Large intestine (tissue), 3 donors: ENCODE data around the gene FANCI. TPM values are rescaled to one million over a fixed set of nuclear protein-coding genes. Genes with fewer than 3 reads are reported as not detected.

Source experiments
- DNase-seq, 2 donors: peaks; one replicate each; pipeline versions ENCODE4 v3.0.0 to v3.0.0-alpha.2; 2013
- H3K27ac ChIP-seq: one replicate; pipeline ENCODE4 v1.5.1; 2013; ENCODE audit warnings: low read length
- H3K27me3 ChIP-seq: 2 replicates; pipeline ENCODE4 v1.6.1; 2013; ENCODE audit warnings: low read length; ENCODE audit not compliant: control insufficient read depth, insufficient read depth
- H3K36me3 ChIP-seq: 2 replicates; pipeline ENCODE4 v1.6.1; 2013; ENCODE audit warnings: low read length; ENCODE audit not compliant: control insufficient read depth, insufficient read depth
- H3K4me1 ChIP-seq: one replicate; pipeline ENCODE4 v1.6.1; 2013; ENCODE audit warnings: low read length; ENCODE audit not compliant: control insufficient read depth, insufficient read depth
- H3K4me3 ChIP-seq: one replicate; pipeline ENCODE4 v1.5.1; 2013; ENCODE audit warnings: low read length
- H3K9me3 ChIP-seq: one replicate; pipeline ENCODE4 v1.6.1; 2013; ENCODE audit warnings: mild to moderate bottlenecking, low read depth, low read length, moderate library complexity; ENCODE audit not compliant: control insufficient read depth
- WGBS: methylation state at CpG from one replicate; pipeline ENCODE4 v1.1.5; 2013; ENCODE audit warnings: low lambda C conversion rate; ENCODE audit not compliant: insufficient coverage; 5-methylcytosine and 5-hydroxymethylcytosine counted together
- polyA plus RNA-seq: library from polyadenylated mRNA; unstranded; fragments of 120-200 nt; gene quantifications from one replicate; pipeline ENCODE4 v1.2.1, GENCODE V29; 2013

FANCI gene
- polyA plus RNA-seq, 1 donor, result 20.3 TPM

- WGBS, result 0% methylated on average over 3 of the region's 31 CpGs
- peaks cover 3% of the 10 kb centered on the region for H3K4me1 ChIP-seq
- no peak overlapping the region for H3K27ac ChIP-seq
- peaks cover 93% of the 10 kb centered on the region for H3K27me3 ChIP-seq
- H3K4me3 ChIP-seq, result no peak overlapping the region
- DNase-seq, result no peak
- peaks cover 3% of the 10 kb centered on the region for H3K9me3 ChIP-seq
- no peaks in the 10 kb centered on the region for H3K36me3 ChIP-seq
Observed at GRCh38 chr15:89360294-89360971, 116.7 kb downstream of the FANCI start.

- Histone ChIP-seq H3K27ac (no peak overlapping the region), H3K4me1 (peaks cover 3% of the 10 kb centered on the region), H3K9me3 (peaks cover 3% of the 10 kb centered on the region), H3K27me3 (peaks cover 95% of the 10 kb centered on the region), H3K36me3 (no peaks in the 10 kb centered on the region), H3K4me3 (no peak overlapping the region)
- no CpG with 5 or more reads among the region's 41 CpGs for WGBS
- peak; percentile 43 to 62 for DNase-seq
Observed at GRCh38 chr15:89361451-89362202, 117.8 kb downstream of the FANCI start.

- H3K4me3 ChIP-seq, result no peak overlapping the region
- whole genome bisulfite sequencing, result no CpG with 5 or more reads among the region's 73 CpGs
- H3K4me1 ChIP-seq, result peaks cover 5% of the 10 kb centered on the region
- H3K27ac ChIP-seq, result no peak overlapping the region
- peaks cover 3% of the 10 kb centered on the region for H3K9me3 ChIP-seq
- H3K36me3 ChIP-seq, result no peaks in the 10 kb centered on the region
- DNase-seq, result no peak
- H3K27me3 ChIP-seq, result peaks cover 95% of the 10 kb centered on the region
Observed at GRCh38 chr15:89362203-89363101, 118.7 kb downstream of the FANCI start.

GRCh38 chr15:89363133-89363532 lies 119.4 kb downstream of the FANCI start:
- H3K27ac ChIP-seq, result no peak overlapping the region
- peaks cover 95% of the 10 kb centered on the region for H3K27me3 ChIP-seq
- DNase-seq, result no peak
- H3K4me1 ChIP-seq, result peaks cover 5% of the 10 kb centered on the region
- H3K36me3 ChIP-seq, result no peaks in the 10 kb centered on the region
- no peak overlapping the region for H3K4me3 ChIP-seq
- H3K9me3 ChIP-seq, result peaks cover 3% of the 10 kb centered on the region
- no CpG with 5 or more reads among the region's 6 CpGs for WGBS

- H3K4me1 ChIP-seq, result peaks cover 5% of the 10 kb centered on the region
- DNase-seq, result no peak
- H3K4me3 ChIP-seq, result no peak overlapping the region
- WGBS, result no CpG with 5 or more reads among the region's 4 CpGs
- peaks cover 6% of the 10 kb centered on the region for H3K9me3 ChIP-seq
- H3K27ac ChIP-seq, result no peak overlapping the region
- H3K36me3 ChIP-seq, result no peaks in the 10 kb centered on the region
- H3K27me3 ChIP-seq, result peaks cover 97% of the 10 kb centered on the region
Observed at GRCh38 chr15:89363770-89364169, 120.0 kb downstream of the FANCI start.

- WGBS, result no CpG with 5 or more reads among the region's 6 CpGs
- no peak for DNase-seq
Observed at GRCh38 chr15:89364341-89364740, 120.6 kb downstream of the FANCI start.

GRCh38 chr15:89364741-89365450 lies 121.1 kb downstream of the FANCI start:
- H3K9me3 ChIP-seq, result peaks cover 6% of the 10 kb centered on the region
- no peak overlapping the region for H3K4me3 ChIP-seq
- DNase-seq, result no peak
- no peaks in the 10 kb centered on the region for H3K36me3 ChIP-seq
- WGBS, result no CpG with 5 or more reads among the region's 13 CpGs
- peaks cover 99% of the 10 kb centered on the region for H3K27me3 ChIP-seq
- peaks cover 2% of the 10 kb centered on the region for H3K4me1 ChIP-seq
- H3K27ac ChIP-seq, result no peak overlapping the region

More at GRCh38 chr15:89364341-89364740, 120.6 kb downstream of the FANCI start:
- Histone ChIP-seq H3K4me3 (no peak overlapping the region), H3K36me3 (no peaks in the 10 kb centered on the region), H3K27me3 (peaks cover 99% of the 10 kb centered on the region), H3K27ac (no peak overlapping the region), H3K9me3 (peaks cover 6% of the 10 kb centered on the region), H3K4me1 (peaks cover 2% of the 10 kb centered on the region)

- H3K4me1 ChIP-seq, result peaks cover 2% of the 10 kb centered on the region
- DNase-seq, result no peak
- H3K27me3 ChIP-seq, result peaks cover 99% of the 10 kb centered on the region
- H3K4me3 ChIP-seq, result no peak overlapping the region
- no peaks in the 10 kb centered on the region for H3K36me3 ChIP-seq
- H3K9me3 ChIP-seq, result peaks cover 3% of the 10 kb centered on the region
- WGBS, result 6% methylated on average over 3 of the region's 22 CpGs
- H3K27ac ChIP-seq, result no peak overlapping the region
Observed at GRCh38 chr15:89365462-89366065, 121.8 kb downstream of the FANCI start.
